Esophagus mucosa (tissue), 1 donor: ENCODE results near the gene DMPK. TPM values are rescaled to one million over a fixed set of nuclear protein-coding genes. Genes with fewer than 3 reads are reported as not detected.
"Not testable (repeated sequence)": the region's sequence is repeated elsewhere in the genome, so short reads cannot be mapped to it uniquely, and the experiment has no call there.

Experiments
- ATAC-seq: fragments of 200-7000 bp; cut with Tn5 transposase; one replicate; pipeline ENCODE4 v1.9.1; 2020
- total RNA-seq: library from RNA; stranded (reverse); gene quantifications from one replicate; pipeline ENCODE4 v1.2.4, GENCODE V29; 2023
- donor health status: DM: yes; HTN: yes; CAD: no.

The DMPK gene
- total RNA-seq, 1 donor from 2014 or later = 15.5 TPM

GRCh38 chr19:45739498-45740439 lies 42.5 kb downstream of the DMPK start:
- ATAC-seq = no peak

GRCh38 chr19:45733160-45733810 lies 49.0 kb downstream of the DMPK start, which contains the start of gene MEIOSIN:
TSS of gene MEIOSIN (plus strand) at chr19:45733439. CDS start at chr19:45735377, 1,938 bp downstream.
- no peak for ATAC-seq

- ATAC-seq = peak; percentile 92
Measured at GRCh38 chr19:45730368-45731288, 51.7 kb downstream of the DMPK start, which contains the start of gene FBXO46. TSS of gene FBXO46 (minus strand) at chr19:45730896. CDS start at chr19:45713495, 17,401 bp downstream.

GRCh38 chr19:45729800-45730290 lies 52.4 kb downstream of the DMPK start:
- ATAC-seq = peak; percentile 66

GRCh38 chr19:45728683-45729082 lies 53.6 kb downstream of the DMPK start:
- ATAC-seq = not testable (repeated sequence)

- ATAC-seq = not testable (repeated sequence)
Measured at GRCh38 chr19:45720065-45720464, 62.2 kb downstream of the DMPK start.

Other genes with a start within 250 kb of the DMPK start
- 10.0 TPM for gene OPA3, start 197.7 kb downstream of the DMPK start, total RNA-seq
- gene GPR4, start 180.3 kb downstream of the DMPK start, total RNA-seq = 0.56 TPM
- gene EML2, start 143.1 kb downstream of the DMPK start, total RNA-seq = 85.4 TPM
- 0.16 TPM for gene GIPR, start 114.3 kb downstream of the DMPK start, total RNA-seq
- 387 TPM for gene SNRPD2, start 90.5 kb downstream of the DMPK start, total RNA-seq
- gene QPCTL, start 89.8 kb downstream of the DMPK start, total RNA-seq = 5.7 TPM
- gene FBXO46, start 51.6 kb downstream of the DMPK start, total RNA-seq = 30.3 TPM
- not detected for gene MEIOSIN, start 49.1 kb downstream of the DMPK start, total RNA-seq
- 8.8 TPM for gene SIX5, start 13.2 kb downstream of the DMPK start, total RNA-seq
- 17.4 TPM for gene DMWD, start 10.4 kb upstream of the DMPK start, total RNA-seq
- 0.12 TPM for gene RSPH6A, start 32.8 kb upstream of the DMPK start, total RNA-seq
- gene SYMPK, start 80.7 kb upstream of the DMPK start, total RNA-seq = 42.9 TPM
- gene FOXA3, start 81.8 kb upstream of the DMPK start, total RNA-seq = not detected
- 10.0 TPM for gene IRF2BP1, start 103.7 kb upstream of the DMPK start, total RNA-seq
- gene MYPOP, start 120.1 kb upstream of the DMPK start, total RNA-seq = 3.7 TPM
- not detected for gene NANOS2, start 132.3 kb upstream of the DMPK start, total RNA-seq
- 0.40 TPM for gene NOVA2, start 191.4 kb upstream of the DMPK start, total RNA-seq
- gene CCDC61, start 213.0 kb upstream of the DMPK start, total RNA-seq = 9.1 TPM
- gene PGLYRP1, start 240.6 kb upstream of the DMPK start, total RNA-seq = not detected